HepG2 (cell line): ENCODE data around the gene CLPSL2. TPM values are rescaled to one million over a fixed set of nuclear protein-coding genes. Genes with fewer than 3 reads are reported as not detected.

Source experiments
- DRAP1 ChIP-seq: IDR thresholded peaks from 2 replicates; pipeline ENCODE4 v1.6.1; 2016; ENCODE audit warnings: missing genetic modification reagents, missing compliant biosample characterization
- GATAD2A ChIP-seq: IDR thresholded peaks from 2 replicates; pipeline ENCODE4 v1.6.1; 2016
- GTF3A ChIP-seq: sonication (generic); formaldehyde crosslinking; conservative IDR thresholded peaks from 2 replicates; pipeline ENCODE4 v1.4.0; 2020; ENCODE audit warnings: mild to moderate bottlenecking, missing genetic modification reagents
- HES4 ChIP-seq: sonication (generic); formaldehyde crosslinking; IDR thresholded peaks from 2 replicates; pipeline ENCODE4 v1.9.0; 2021; ENCODE audit warnings: mild to moderate bottlenecking, missing genetic modification reagents, borderline replicate concordance
- HNRNPUL1 ChIP-seq: fragments of 200-400 bp; formaldehyde crosslinking; IDR thresholded peaks from 2 replicates; pipeline ENCODE4 v1.6.1; 2017; ENCODE audit warnings: low read depth, mild to moderate bottlenecking, low read length, moderate library complexity
- ISL2 ChIP-seq: sonication (generic); formaldehyde crosslinking; IDR thresholded peaks from 2 replicates; pipeline ENCODE4 v1.5.0; 2020; ENCODE audit warnings: missing genetic modification reagents
- KAT2B ChIP-seq: fragments of 150-350 bp; IDR thresholded peaks from 2 replicates; pipeline ENCODE4 v1.6.1; 2014; ENCODE audit warnings: low read depth, low read length, borderline replicate concordance
- RFXAP ChIP-seq: sonication (generic); formaldehyde crosslinking; IDR thresholded peaks from 2 replicates; pipeline ENCODE4 v1.4.0; 2020; ENCODE audit warnings: missing genetic modification reagents, borderline replicate concordance
- SOX6 ChIP-seq, 2 experiments: fragments of 450-650 bp in 1 of 2; sonication (generic) in 1 of 2; formaldehyde crosslinking in 1 of 2; IDR thresholded peaks; 2 replicates each; pipeline versions ENCODE4 v1.4.0 to v1.6.1; 2017 to 2020; ENCODE audit warnings: antibody characterized with exemption in 1 of 2, mild to moderate bottlenecking in 1 of 2, missing genetic modification reagents in 1 of 2
- SRY ChIP-seq: sonication (generic); formaldehyde crosslinking; IDR thresholded peaks from 2 replicates; pipeline ENCODE4 v1.8.0; 2022; ENCODE audit warnings: mild to moderate bottlenecking, missing genetic modification reagents
- TBX2 ChIP-seq: sonication (generic); formaldehyde crosslinking; IDR thresholded peaks from 2 replicates; pipeline ENCODE4 v1.5.0; 2020; ENCODE audit warnings: missing genetic modification reagents, mild to moderate bottlenecking, borderline replicate concordance
- ZKSCAN1 ChIP-seq: fragments of 150-350 bp; IDR thresholded peaks from 2 replicates; pipeline ENCODE4 v1.6.1; 2014; ENCODE audit warnings: low read length
- ZNF205 ChIP-seq: IDR thresholded peaks from 2 replicates; pipeline ENCODE4 v1.6.1; 2018; ENCODE audit warnings: missing biosample characterization, missing genetic modification reagents
- ZNF274 ChIP-seq: sonication (generic); formaldehyde crosslinking; IDR thresholded peaks from 2 replicates; pipeline ENCODE4 v1.5.1; 2020; ENCODE audit warnings: mild to moderate bottlenecking, missing genetic modification reagents
- ZNF382 ChIP-seq: sonication (generic); formaldehyde crosslinking; IDR thresholded peaks from 2 replicates; pipeline ENCODE4 v1.5.0; 2020; ENCODE audit warnings: missing genetic modification reagents, mild to moderate bottlenecking, borderline replicate concordance
- ZNF564 ChIP-seq: sonication (generic); formaldehyde crosslinking; IDR thresholded peaks from 2 replicates; pipeline ENCODE4 v1.8.1; 2023; ENCODE audit warnings: mild to moderate bottlenecking, missing genetic modification reagents
- ZNF605 ChIP-seq: sonication (generic); formaldehyde crosslinking; IDR thresholded peaks from 2 replicates; pipeline ENCODE4 v1.8.0; 2022; ENCODE audit warnings: mild to moderate bottlenecking, missing genetic modification reagents
- ZNF609 ChIP-seq: sonication (generic); formaldehyde crosslinking; IDR thresholded peaks from 2 replicates; pipeline ENCODE4 v1.4.0; 2020; ENCODE audit warnings: mild to moderate bottlenecking, missing genetic modification reagents, borderline replicate concordance
- ZNF670 ChIP-seq: sonication (generic); formaldehyde crosslinking; IDR thresholded peaks from 2 replicates; pipeline ENCODE4 v1.8.0; 2022; ENCODE audit warnings: mild to moderate bottlenecking, missing genetic modification reagents, borderline replicate concordance
- ZNF749 ChIP-seq: sonication (generic); formaldehyde crosslinking; IDR thresholded peaks from 2 replicates; pipeline ENCODE4 v1.8.0; 2022; ENCODE audit warnings: mild to moderate bottlenecking, missing genetic modification reagents, moderate library complexity, borderline replicate concordance
- ZNF841 ChIP-seq: sonication (generic); formaldehyde crosslinking; IDR thresholded peaks from 2 replicates; pipeline ENCODE4 v1.8.1; 2023; ENCODE audit warnings: missing genetic modification reagents, borderline replicate concordance
- ZNF850 ChIP-seq: sonication (generic); formaldehyde crosslinking; conservative IDR thresholded peaks from 2 replicates; pipeline ENCODE4 v1.9.0; 2021; ENCODE audit warnings: mild to moderate bottlenecking, missing genetic modification reagents
- ZSCAN12 ChIP-seq: sonication (generic); formaldehyde crosslinking; IDR thresholded peaks from 2 replicates; pipeline ENCODE4 v1.9.0; 2021; ENCODE audit warnings: mild to moderate bottlenecking, missing genetic modification reagents
- polyA plus RNA-seq, 8 experiments: library from polyadenylated mRNA; depleted of rRNA in 3 of 8; stranded (reverse) in 7 of 8; unstranded in 1 of 8; fragments of >200 nt; fragmentation: Illumina TruSeq in 4 of 8; extraction: Trizol in 4 of 8; gene quantifications; 2 replicates each; pipeline versions ENCODE4 v1.2.1 to v1.2.3, GENCODE V29; 2011 to 2016; ENCODE audit warnings: low read depth in 4 of 8, missing spikeins in 1 of 8, mixed read lengths in 1 of 8; ENCODE audit not compliant: insufficient read depth in 1 of 8
- total RNA-seq, 5 experiments: library from RNA; depleted of rRNA; stranded (reverse); fragments of >200 nt; fragmentation: Illumina TruSeq; extraction: Trizol; gene quantifications; 2 replicates each; pipeline ENCODE4 v1.2.3, GENCODE V29; 2016; ENCODE audit warnings: low read depth in 1 of 5
- TF ChIP-seq, protein P1 (sequence below): sonication (generic); formaldehyde crosslinking; IDR thresholded peaks from 2 replicates; pipeline ENCODE4 v1.4.0; 2020; ENCODE audit warnings: mild to moderate bottlenecking, missing genetic modification reagents
- TF ChIP-seq, protein P2 (sequence below): sonication (generic); formaldehyde crosslinking; IDR thresholded peaks from 2 replicates; pipeline ENCODE4 v1.5.0; 2020; ENCODE audit warnings: missing genetic modification reagents

The CLPSL2 gene
- total and polyA plus RNA-seq, 2 of the 13 experiments (the other 11 are each of a cell fraction or from before 2014, with no cell fraction given), result not detected

DNA sequence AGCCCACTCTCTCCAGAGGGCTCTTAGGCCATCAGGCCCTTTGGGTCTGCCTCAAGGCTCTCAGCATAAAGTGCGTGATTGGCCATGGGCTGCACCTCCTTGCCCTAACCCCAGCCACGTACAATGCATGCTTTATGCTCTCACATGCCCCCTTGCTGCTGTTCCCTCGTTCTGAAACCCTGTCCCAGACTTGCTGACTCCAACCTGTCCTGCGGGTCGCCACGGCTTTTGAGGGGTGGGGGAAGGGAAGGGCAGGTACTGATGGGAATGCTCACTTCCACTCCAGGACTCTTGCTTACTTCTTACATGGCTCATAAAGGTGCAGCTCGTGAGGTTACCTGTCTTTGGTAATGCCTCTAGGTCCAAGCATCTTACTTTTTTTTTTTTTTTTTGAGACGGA is 33.6 kb upstream of the CLPSL2 start (continued):
- TF ChIP-seq ZNF274 (CRISPR knock-in tag), result peak; percentile 83; the same call in 1 of the 2 replicates
- TF ChIP-seq DRAP1 (CRISPR knock-in tag), result no peak
- peak; percentile 16; the same call in 1 of the 2 replicates for TF ChIP-seq TBX2 (CRISPR knock-in tag)
- 0 out of 2 replicates have a peak, but pooled peaks have one; percentile 27 for TF ChIP-seq GATAD2A (CRISPR knock-in tag)
- no peak for TF ChIP-seq ISL2 (CRISPR knock-in tag)
- TF ChIP-seq, protein P1, sequence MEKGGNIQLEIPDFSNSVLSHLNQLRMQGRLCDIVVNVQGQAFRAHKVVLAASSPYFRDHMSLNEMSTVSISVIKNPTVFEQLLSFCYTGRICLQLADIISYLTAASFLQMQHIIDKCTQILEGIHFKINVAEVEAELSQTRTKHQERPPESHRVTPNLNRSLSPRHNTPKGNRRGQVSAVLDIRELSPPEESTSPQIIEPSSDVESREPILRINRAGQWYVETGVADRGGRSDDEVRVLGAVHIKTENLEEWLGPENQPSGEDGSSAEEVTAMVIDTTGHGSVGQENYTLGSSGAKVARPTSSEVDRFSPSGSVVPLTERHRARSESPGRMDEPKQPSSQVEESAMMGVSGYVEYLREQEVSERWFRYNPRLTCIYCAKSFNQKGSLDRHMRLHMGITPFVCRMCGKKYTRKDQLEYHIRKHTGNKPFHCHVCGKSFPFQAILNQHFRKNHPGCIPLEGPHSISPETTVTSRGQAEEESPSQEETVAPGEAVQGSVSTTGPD, result no peak
- TF ChIP-seq SOX6 (IDR thresholded peaks at IDR 0.05), result no peak
- peak; percentile 43 for TF ChIP-seq SOX6 (CRISPR knock-in tag; IDR thresholded peaks at IDR 0.05)
- no peak for TF ChIP-seq ZNF382 (CRISPR knock-in tag)
- no peak for TF ChIP-seq HES4 (CRISPR knock-in tag)
- 0 out of 2 replicates have a peak, but pooled peaks have one; percentile 15 for TF ChIP-seq RFXAP (CRISPR knock-in tag)
- TF ChIP-seq ZKSCAN1, result no peak
- TF ChIP-seq SRY, result no peak
- TF ChIP-seq ZNF609, result no peak; the same call in 1 of the 2 replicates
- no peak for TF ChIP-seq ZNF670 (CRISPR knock-in tag)
- TF ChIP-seq, protein P2, sequence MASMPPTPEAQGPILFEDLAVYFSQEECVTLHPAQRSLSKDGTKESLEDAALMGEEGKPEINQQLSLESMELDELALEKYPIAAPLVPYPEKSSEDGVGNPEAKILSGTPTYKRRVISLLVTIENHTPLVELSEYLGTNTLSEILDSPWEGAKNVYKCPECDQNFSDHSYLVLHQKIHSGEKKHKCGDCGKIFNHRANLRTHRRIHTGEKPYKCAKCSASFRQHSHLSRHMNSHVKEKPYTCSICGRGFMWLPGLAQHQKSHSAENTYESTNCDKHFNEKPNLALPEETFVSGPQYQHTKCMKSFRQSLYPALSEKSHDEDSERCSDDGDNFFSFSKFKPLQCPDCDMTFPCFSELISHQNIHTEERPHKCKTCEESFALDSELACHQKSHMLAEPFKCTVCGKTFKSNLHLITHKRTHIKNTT (CRISPR knock-in tag), result no peak
- TF ChIP-seq ZNF564 (CRISPR knock-in tag), result no peak
- no peak for TF ChIP-seq KAT2B
- TF ChIP-seq ZSCAN12, result no peak
- no peak for TF ChIP-seq ZNF605 (CRISPR knock-in tag)
- no peak for TF ChIP-seq ZNF850 (CRISPR knock-in tag)
- TF ChIP-seq HNRNPUL1, result no peak
- no peak for TF ChIP-seq ZNF841 (CRISPR knock-in tag)
- peak; percentile 57; the same call in 1 of the 2 replicates for TF ChIP-seq ZNF749 (CRISPR knock-in tag)
- TF ChIP-seq ZNF205 (CRISPR knock-in tag), result no peak
- 0 out of 2 replicates have a peak, but pooled peaks have one; percentile 47 for TF ChIP-seq GTF3A (CRISPR knock-in tag)
